Esophagus muscularis mucosa (tissue), 4 donors: ENCODE results near the gene PTPMT1. TPM values are rescaled to one million over a fixed set of nuclear protein-coding genes. Genes with fewer than 3 reads are reported as not detected.

Experiments
- DNase-seq: peaks from one replicate; pipeline ENCODE4 v3.0.0-alpha.2; 2017; ENCODE audit errors: extremely low spot score
- H3K27ac ChIP-seq, 4 donors: fragments of 200-600 bp; sonication (generic); replicated peaks in 1 of 4; 1 replicate in 3 of 4; 2 replicates in 1 of 4; pipeline ENCODE4 v1.5.1; 2016 to 2019; ENCODE audit warnings: mild to moderate bottlenecking in 1 of 4
- H3K27me3 ChIP-seq, 4 donors: fragments of 200-600 bp; sonication (generic); one replicate each; pipeline versions ENCODE4 v1.5.1 to v1.6.0; 2016 to 2019
- H3K36me3 ChIP-seq, 4 donors: fragments of 200-600 bp; sonication (generic); one replicate each; pipeline ENCODE4 v1.5.1; 2016 to 2019
- H3K4me1 ChIP-seq, 4 donors: fragments of 200-600 bp; sonication (generic); one replicate each; pipeline ENCODE4 v1.5.1; 2016 to 2019
- H3K4me3 ChIP-seq, 4 donors: fragments of 200-600 bp; sonication (generic); 1 replicate in 2 of 4; 2 replicates in 2 of 4; pipeline ENCODE4 v1.5.1; 2016 to 2019; ENCODE audit warnings: mild to moderate bottlenecking in 4 of 4, moderate library complexity in 1 of 4
- H3K9me3 ChIP-seq, 4 donors: fragments of 200-600 bp; sonication (generic); 1 replicate in 3 of 4; 2 replicates in 1 of 4; pipeline ENCODE4 v1.5.1; 2016 to 2019
- EP300 ChIP-seq: sonication (generic); formaldehyde crosslinking; IDR thresholded peaks from one replicate; pipeline ENCODE4 v1.6.1; 2017; ENCODE audit warnings: antibody characterized with exemption
- POLR2A ChIP-seq: fragments of 450-650 bp; IDR thresholded peaks from one replicate; pipeline ENCODE4 v1.6.1; 2017; ENCODE audit warnings: antibody characterized with exemption, moderate library complexity, mild to moderate bottlenecking, low read depth
- POLR2AphosphoS5 ChIP-seq, 2 donors: sonication (generic); formaldehyde crosslinking; IDR thresholded peaks; one replicate each; pipeline ENCODE4 v1.6.1; 2017; ENCODE audit warnings: antibody characterized with exemption in 2 of 2
- WGBS: methylation state at CpG from one replicate; pipeline ENCODE4 v1.1.5; 2018; 5-methylcytosine and 5-hydroxymethylcytosine counted together
- intact Hi-C: fragments of 100-400 bp; cut with DNase I; formaldehyde crosslinking; loops from one replicate; pipeline ENCODE4 v1.15.1; 2023
- total RNA-seq, 4 donors: library from RNA; depleted of rRNA; stranded (reverse); fragments of >200 nt; gene quantifications; one replicate each; pipeline versions ENCODE4 v1.1.0 to v1.2.1, GENCODE V29; 2016
- TF ChIP-seq, protein P1 (sequence below), 3 experiments: fragments of 200-600 bp in 2 of 3; fragments of 450-650 bp in 1 of 3; sonication (generic) in 2 of 3; IDR thresholded peaks; one replicate each; pipeline ENCODE4 v1.5.1; 2017 to 2019; ENCODE audit warnings: antibody characterized with exemption in 3 of 3, mild to moderate bottlenecking in 2 of 3, moderate library complexity in 1 of 3

PTPMT1 gene, protein sequence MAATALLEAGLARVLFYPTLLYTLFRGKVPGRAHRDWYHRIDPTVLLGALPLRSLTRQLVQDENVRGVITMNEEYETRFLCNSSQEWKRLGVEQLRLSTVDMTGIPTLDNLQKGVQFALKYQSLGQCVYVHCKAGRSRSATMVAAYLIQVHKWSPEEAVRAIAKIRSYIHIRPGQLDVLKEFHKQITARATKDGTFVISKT
- 10 to 100 TPM; 63.0 to 96.4 (median 79.6) TPM for total RNA-seq

DNA sequence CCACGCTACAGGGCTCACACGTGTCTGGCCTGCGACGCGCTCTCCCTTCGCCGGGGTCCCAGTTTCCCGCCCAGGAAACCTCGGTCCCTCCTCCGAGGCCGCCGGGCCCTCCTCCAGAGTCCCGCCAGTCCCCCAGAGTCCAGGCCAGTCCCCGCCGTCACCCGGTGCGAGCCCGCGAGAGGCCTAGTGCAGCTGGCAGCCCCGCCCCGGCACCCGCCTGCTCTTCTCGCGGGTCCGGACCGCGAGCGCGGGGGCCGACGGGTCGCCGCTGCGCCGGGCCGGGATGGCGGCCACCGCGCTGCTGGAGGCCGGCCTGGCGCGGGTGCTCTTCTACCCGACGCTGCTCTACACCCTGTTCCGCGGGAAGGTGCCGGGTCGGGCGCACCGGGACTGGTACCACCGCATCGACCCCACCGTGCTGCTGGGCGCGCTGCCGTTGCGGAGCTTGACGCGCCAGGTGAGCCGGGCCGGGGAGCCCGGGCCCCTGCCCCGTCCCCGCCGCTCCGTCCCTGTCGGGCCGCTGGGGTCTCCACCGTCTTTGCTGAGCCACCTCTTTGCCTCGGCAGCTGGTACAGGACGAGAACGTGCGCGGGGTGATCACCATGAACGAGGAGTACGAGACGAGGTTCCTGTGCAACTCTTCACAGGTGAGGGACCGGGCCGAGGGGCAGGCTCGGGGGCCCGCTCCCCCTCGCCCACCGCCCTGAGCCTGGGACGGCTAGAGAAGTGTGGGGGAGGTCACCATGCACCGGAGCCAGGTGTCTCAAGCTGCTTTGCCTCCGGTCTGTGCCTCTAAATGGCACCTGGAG is at the start of gene PTPMT1:
Gene PTPMT1 (plus strand): TSS at position 260 of the 809 bp plus-strand sequence. CDS start 24 bp downstream, at position 284.
- Histone ChIP-seq H3K4me1 (peaks cover 11 to 30% (median 27%) of the 10 kb centered on the region in 4 donors), H3K27me3 (no peaks in the 10 kb centered on the region), H3K9me3 (no peaks in the 10 kb centered on the region), H3K27ac (peak within 1 kb of the TSS; percentile 80 to 88 (median 82)), H3K36me3 (peaks cover 0 to 24% (median 10%) of the 10 kb centered on the region in 4 donors), H3K4me3 (peak within 1 kb of the TSS; percentile 74 to 99 (median 89))
- intact Hi-C loops = no loop called here
- TF ChIP-seq POLR2A (no peak), POLR2AphosphoS5 (IDR thresholded peaks at IDR 0.05) (peak; percentile 35 to 57)
- WGBS = 0% methylated on average over 2 of the region's 86 CpGs
- DNase-seq = no peak

DNA sequence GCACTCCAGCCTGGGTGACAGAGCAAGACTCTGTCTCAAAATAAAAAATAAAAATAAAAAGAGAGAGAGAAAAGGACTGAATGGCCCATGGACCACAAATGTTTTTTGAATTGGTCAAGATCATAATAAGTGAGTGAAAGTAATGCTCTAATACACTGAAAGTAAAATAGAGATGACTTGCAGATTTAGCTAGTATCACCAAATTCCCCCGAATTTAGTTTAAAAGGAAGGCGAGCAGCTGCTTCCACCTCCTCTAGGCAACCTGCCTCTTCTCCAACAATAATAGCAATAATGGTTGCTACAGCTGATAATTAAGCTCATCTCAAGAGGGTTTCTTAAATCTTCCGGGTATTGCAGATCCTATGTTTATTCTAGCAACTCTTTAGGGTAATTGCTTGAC is 49.2 kb upstream of the PTPMT1 start:
- no peaks in the 10 kb centered on the region for H3K36me3 ChIP-seq
- H3K4me1 ChIP-seq = peaks cover 89 to 100% (median 99%) of the 10 kb centered on the region in 4 donors
- intact Hi-C loops = no loop called here
- no peaks in the 10 kb centered on the region for H3K9me3 ChIP-seq
- WGBS = 47% methylated on average over 3 of the region's 3 CpGs
- H3K27me3 ChIP-seq = no peaks in the 10 kb centered on the region
- H3K27ac ChIP-seq = peak overlapping the region; percentile 58 to 83 (median 70)
- no peak overlapping the region for H3K4me3 ChIP-seq
- DNase-seq = no peak
- TF ChIP-seq POLR2AphosphoS5 (IDR thresholded peaks at IDR 0.05) (no peak), POLR2A (no peak), EP300 (no peak)
- TF ChIP-seq, protein P1, sequence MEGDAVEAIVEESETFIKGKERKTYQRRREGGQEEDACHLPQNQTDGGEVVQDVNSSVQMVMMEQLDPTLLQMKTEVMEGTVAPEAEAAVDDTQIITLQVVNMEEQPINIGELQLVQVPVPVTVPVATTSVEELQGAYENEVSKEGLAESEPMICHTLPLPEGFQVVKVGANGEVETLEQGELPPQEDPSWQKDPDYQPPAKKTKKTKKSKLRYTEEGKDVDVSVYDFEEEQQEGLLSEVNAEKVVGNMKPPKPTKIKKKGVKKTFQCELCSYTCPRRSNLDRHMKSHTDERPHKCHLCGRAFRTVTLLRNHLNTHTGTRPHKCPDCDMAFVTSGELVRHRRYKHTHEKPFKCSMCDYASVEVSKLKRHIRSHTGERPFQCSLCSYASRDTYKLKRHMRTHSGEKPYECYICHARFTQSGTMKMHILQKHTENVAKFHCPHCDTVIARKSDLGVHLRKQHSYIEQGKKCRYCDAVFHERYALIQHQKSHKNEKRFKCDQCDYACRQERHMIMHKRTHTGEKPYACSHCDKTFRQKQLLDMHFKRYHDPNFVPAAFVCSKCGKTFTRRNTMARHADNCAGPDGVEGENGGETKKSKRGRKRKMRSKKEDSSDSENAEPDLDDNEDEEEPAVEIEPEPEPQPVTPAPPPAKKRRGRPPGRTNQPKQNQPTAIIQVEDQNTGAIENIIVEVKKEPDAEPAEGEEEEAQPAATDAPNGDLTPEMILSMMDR (IDR thresholded peaks at IDR 0.05) = no peak

DNA sequence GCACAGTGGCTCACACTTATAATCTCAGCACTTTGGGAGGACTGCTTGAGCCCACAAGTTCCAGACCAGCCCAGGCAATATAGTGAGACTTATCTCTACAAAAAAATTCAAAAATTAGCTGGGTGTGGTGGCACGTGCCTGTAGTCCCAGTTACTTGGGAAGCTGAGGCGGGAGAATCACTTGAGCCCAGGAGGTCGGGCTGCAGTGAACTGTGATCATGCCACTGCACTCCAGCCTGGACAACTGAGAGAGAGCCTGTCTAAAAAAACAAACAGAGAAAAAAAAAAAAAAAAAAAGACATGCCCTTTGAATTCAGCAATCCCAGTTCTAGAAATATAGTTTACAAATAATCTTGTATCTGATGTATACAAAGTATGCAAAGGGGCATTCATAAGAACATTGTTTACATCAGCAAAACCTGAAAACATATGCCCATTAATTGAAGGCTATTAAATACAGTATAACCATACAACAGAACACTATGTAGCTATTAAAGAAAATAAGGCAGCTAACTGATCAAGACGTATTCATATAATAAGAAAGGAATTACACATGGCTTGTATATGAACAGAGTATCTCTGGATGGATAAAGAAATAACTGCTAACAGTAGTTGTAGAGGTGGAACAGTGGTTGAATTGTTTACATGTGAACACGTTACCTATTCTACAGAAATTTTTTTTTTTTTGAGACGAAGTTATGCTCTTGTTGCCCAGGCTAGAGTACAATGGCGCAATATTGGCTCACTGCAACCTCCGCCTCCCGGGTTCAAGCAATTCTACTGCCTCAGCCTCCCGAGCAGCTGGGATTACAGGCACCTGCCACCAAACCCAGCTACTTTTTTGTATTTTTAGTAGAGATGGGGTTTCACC is 48.2 kb upstream of the PTPMT1 start:
- H3K4me1 ChIP-seq = peaks cover 94 to 100% (median 99%) of the 10 kb centered on the region in 4 donors
- WGBS = 67% methylated on average over 10 of the region's 10 CpGs
- no peak for TF ChIP-seq EP300
- no peak for TF ChIP-seq POLR2A
- no peak for TF ChIP-seq POLR2AphosphoS5 (IDR thresholded peaks at IDR 0.05)
- TF ChIP-seq, protein P1 (IDR thresholded peaks at IDR 0.05) = no peak
- H3K36me3 ChIP-seq = no peaks in the 10 kb centered on the region
- H3K9me3 ChIP-seq = no peaks in the 10 kb centered on the region
- no peak for DNase-seq
- no peaks in the 10 kb centered on the region for H3K27me3 ChIP-seq
- intact Hi-C loops = no loop called here
- no peak overlapping the region for H3K4me3 ChIP-seq
- H3K27ac ChIP-seq = peak overlapping the region; percentile 58 to 83 (median 76)

DNA sequence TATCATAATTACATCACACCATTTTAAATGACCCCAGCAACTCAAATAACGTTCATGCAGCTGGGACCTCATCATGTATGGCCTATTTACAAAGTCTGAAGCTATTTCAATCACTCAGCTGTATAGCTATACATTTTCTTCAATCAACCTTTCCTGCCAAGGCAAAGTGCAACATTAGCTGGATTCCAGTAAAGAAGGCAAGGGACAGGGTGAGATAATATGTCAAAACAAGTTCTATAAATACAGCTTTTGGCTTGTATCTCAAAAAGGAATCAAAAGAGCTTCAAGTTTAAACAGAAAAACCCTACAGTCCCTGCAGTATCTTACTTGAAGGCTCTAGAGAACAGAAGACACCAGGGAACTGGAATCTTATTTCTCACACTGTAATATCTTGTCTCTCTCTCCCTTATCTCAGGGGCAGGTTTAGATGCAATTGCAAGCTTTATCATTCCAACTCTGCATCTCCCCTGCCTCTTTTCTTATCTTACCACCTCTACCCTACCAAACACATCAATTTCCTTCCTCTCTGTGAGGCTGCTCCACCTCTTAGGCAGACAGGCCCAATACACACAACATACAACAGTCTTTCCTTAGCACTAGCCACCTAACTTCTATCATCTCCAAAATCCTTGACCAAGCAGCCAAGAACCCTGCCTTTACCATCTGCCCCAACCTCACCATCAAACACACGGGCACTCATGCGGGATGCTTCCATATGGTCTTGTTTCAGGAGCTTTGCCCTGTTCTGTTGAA is 47.0 kb upstream of the PTPMT1 start:
- H3K27me3 ChIP-seq = no peaks in the 10 kb centered on the region
- H3K4me1 ChIP-seq = peaks cover 95 to 100% (median 99%) of the 10 kb centered on the region in 4 donors
- no peaks in the 10 kb centered on the region for H3K36me3 ChIP-seq
- no peaks in the 10 kb centered on the region for H3K9me3 ChIP-seq
- no peak for DNase-seq
- intact Hi-C loops = no loop called here
- TF ChIP-seq, protein P1 (IDR thresholded peaks at IDR 0.05) = no peak
- TF ChIP-seq POLR2A (no peak), EP300 (no peak), POLR2AphosphoS5 (IDR thresholded peaks at IDR 0.05) (no peak)
- WGBS = 48% methylated on average over 3 of the region's 3 CpGs
- peak overlapping the region; percentile 73 to 83 (median 80) for H3K27ac ChIP-seq
- no peak overlapping the region for H3K4me3 ChIP-seq
